ENCODE data around the gene FKBP5.

The FKBP5 gene

DNA sequence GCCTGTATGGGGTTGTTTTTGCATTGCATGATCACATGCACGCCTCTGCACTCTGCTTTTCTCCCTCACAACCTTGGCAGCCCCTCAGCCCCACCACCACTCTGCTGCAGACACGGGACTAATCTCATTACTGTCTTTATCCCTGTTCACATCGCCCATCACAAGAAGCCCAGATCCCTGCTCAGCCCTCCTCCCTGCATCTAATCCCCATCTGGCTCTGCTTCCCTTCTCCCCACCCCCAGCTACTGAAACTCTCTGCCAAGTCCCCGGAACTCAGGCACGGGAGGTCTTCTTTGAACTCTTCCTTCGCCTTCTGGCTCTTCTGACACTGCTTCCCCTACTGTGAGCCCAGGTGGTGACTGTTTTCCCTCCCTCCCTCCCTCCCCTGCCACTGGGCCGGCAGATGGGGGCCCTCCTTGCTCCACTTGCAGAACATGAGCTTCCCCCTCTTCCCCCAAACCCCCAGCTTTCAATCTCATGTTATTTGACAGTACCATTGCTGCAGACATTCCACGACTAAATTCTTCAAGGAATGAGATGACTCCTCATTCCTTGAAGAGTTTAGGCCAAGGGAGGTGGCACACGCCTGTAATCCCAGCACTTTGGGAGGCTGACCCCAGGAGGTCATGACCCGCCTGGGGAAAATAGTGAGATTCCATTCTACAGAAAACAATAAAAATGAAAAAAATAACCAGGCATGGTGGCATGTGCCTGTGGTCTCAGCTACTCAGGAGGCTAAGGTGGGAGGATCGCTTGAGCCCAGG is 154.1 kb downstream of the FKBP5 start:
- no peak for DNase-seq

DNA sequence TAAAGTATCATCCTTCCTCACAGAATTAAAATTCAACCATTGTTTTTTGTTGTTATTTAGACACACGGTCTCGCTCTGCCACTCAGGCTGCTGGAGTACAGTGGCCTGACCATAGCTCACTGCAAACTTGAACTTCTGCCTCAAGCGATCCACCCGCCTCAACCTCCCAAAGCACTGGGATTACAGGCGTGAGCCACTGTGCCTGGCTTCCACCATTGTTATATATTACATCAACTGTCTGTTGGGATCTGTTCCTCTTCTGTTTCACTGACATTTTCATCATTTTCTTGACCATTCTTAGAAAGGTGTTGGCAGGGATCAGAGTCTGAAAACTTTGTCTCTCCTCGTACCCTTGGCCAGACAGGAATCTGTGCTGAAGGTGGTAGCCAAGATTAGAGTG is 154.7 kb downstream of the FKBP5 start:
- DNase-seq = no peak

DNA sequence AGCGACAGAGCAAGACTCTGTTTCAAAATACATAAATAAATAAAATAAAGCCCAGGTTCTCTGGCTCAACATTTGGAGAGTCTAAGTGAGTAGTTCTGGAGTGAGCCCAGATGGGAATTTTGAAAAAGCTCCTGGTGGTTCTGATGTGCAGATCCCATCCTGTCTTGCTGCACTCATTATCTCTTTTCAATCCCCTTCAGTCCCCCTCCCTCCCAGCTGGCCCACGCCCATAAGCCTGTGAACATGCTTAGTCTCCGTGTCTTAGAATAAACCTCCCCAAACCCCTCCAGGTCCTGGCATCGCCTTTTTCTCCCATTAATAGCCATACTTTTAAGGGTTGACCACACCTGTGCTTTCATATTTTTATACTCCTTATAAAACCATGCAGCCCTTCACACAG is 156.6 kb downstream of the FKBP5 start:
- no peak for DNase-seq

DNA sequence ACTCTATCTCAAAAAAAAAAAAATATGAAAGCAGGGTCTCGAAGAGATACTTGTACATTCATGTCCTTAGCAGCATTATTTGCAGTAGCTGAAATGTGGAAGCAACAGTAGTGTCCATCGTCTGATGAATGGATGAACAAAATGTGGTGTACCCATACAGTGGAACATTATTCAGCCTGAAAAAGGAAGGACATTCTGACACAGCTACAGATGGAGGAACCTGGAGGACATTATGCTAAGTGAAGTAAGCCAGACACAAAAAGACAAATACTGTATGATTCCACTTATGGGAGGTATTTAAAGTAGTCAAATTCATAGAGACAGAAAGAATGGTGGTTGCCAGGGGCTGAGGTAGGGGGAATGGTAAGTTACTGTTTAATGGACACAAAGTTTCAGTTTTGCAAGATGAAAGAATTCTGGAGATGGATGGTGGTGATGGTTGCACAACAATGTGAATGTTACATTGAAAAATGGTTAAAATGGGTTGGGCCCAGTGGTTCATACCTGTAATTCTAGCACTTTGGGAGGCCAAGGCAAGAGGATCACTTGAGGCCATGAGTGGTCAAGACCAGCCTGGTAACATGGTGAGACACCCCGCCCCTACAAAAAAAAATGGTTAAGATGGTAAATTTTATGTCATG is 164.2 kb downstream of the FKBP5 start:
- no peak for DNase-seq

Measured in activated gamma-delta T cell treated with Interleukin-2 at 50 U/mL for 16 hours (primary cell).